GM12892 (cell line): ENCODE measurements around the gene TRIM17.

Experiments
- POLR2A ChIP-seq: IDR thresholded peaks from 2 replicates; pipeline ENCODE4 v1.6.1; 2011; ENCODE audit warnings: low read depth, low read length, control low read depth
- POLR2AphosphoS5 ChIP-seq: IDR thresholded peaks from 2 replicates; pipeline ENCODE4 v1.6.1; 2011; ENCODE audit warnings: low read depth, low read length, control low read depth
- TAF1 ChIP-seq: IDR thresholded peaks from 2 replicates; pipeline ENCODE4 v1.6.1; 2011; ENCODE audit warnings: low read depth, mild to moderate bottlenecking, control low read depth, low read length, borderline replicate concordance

- TF ChIP-seq POLR2AphosphoS5 (no peak), POLR2A (no peak), TAF1 (no peak)
Observed at GRCh38 chr1:228411548-228412430, 4.9 kb downstream of the TRIM17 start.
